HepG2 (cell line): ENCODE data around the gene ITIH2. TPM values are rescaled to one million over a fixed set of nuclear protein-coding genes. Genes with fewer than 3 reads are reported as not detected.

Experiments
- ADNP ChIP-seq: sonication (generic); formaldehyde crosslinking; IDR thresholded peaks from 2 replicates; pipeline ENCODE4 v1.4.0; 2020; ENCODE audit warnings: missing genetic modification reagents
- ARNTL ChIP-seq: sonication (generic); formaldehyde crosslinking; IDR thresholded peaks from 2 replicates; pipeline ENCODE4 v1.4.0; 2020; ENCODE audit warnings: mild to moderate bottlenecking, missing genetic modification reagents
- ERF ChIP-seq: IDR thresholded peaks from 2 replicates; pipeline ENCODE4 v1.6.1; 2018; ENCODE audit warnings: missing biosample characterization, missing genetic modification reagents
- FOXP1 ChIP-seq, 2 experiments: fragments of 450-650 bp in 1 of 2; IDR thresholded peaks; 2 replicates each; pipeline ENCODE4 v1.6.1; 2017 to 2018; ENCODE audit warnings: antibody characterized with exemption in 1 of 2
- POGZ ChIP-seq: sonication (generic); formaldehyde crosslinking; IDR thresholded peaks from 2 replicates; pipeline ENCODE4 v1.4.0; 2020; ENCODE audit warnings: mild to moderate bottlenecking, missing genetic modification reagents
- RFX5 ChIP-seq: IDR thresholded peaks from 2 replicates; pipeline ENCODE4 v1.6.1; 2011; ENCODE audit warnings: low read depth, low read length, improper control_type of control experiment
- SNAI1 ChIP-seq: sonication (generic); formaldehyde crosslinking; IDR thresholded peaks from 2 replicates; pipeline ENCODE4 v1.5.0; 2020; ENCODE audit warnings: mild to moderate bottlenecking, missing genetic modification reagents, borderline replicate concordance
- TBX2 ChIP-seq: sonication (generic); formaldehyde crosslinking; IDR thresholded peaks from 2 replicates; pipeline ENCODE4 v1.5.0; 2020; ENCODE audit warnings: missing genetic modification reagents, mild to moderate bottlenecking, borderline replicate concordance
- ZBTB21 ChIP-seq: sonication (generic); formaldehyde crosslinking; IDR thresholded peaks from 2 replicates; pipeline ENCODE4 v1.4.0; 2020; ENCODE audit warnings: missing genetic modification reagents
- ZNF3 ChIP-seq: IDR thresholded peaks from 2 replicates; pipeline ENCODE4 v1.7.0; 2017; ENCODE audit warnings: inconsistent platforms
- polyA plus RNA-seq, 8 experiments: library from polyadenylated mRNA; depleted of rRNA in 3 of 8; stranded (reverse) in 7 of 8; unstranded in 1 of 8; fragments of >200 nt; fragmentation: Illumina TruSeq in 4 of 8; extraction: Trizol in 4 of 8; gene quantifications; 2 replicates each; pipeline versions ENCODE4 v1.2.1 to v1.2.3, GENCODE V29; 2011 to 2016; ENCODE audit warnings: low read depth in 4 of 8, missing spikeins in 1 of 8, mixed read lengths in 1 of 8; ENCODE audit not compliant: insufficient read depth in 1 of 8
- total RNA-seq, 5 experiments: library from RNA; depleted of rRNA; stranded (reverse); fragments of >200 nt; fragmentation: Illumina TruSeq; extraction: Trizol; gene quantifications; 2 replicates each; pipeline ENCODE4 v1.2.3, GENCODE V29; 2016; ENCODE audit warnings: low read depth in 1 of 5
- TF ChIP-seq, protein P1 (sequence below): sonication (generic); formaldehyde crosslinking; IDR thresholded peaks from 2 replicates; pipeline ENCODE4 v1.4.0; 2020; ENCODE audit warnings: missing genetic modification reagents, mild to moderate bottlenecking, borderline replicate concordance
- TF ChIP-seq, protein P2 (sequence below): sonication (generic); formaldehyde crosslinking; IDR thresholded peaks from 2 replicates; pipeline ENCODE4 v1.4.0; 2020; ENCODE audit warnings: missing genetic modification reagents
- TF ChIP-seq, protein P3 (sequence below): sonication (generic); formaldehyde crosslinking; IDR thresholded peaks from 2 replicates; pipeline ENCODE4 v1.4.0; 2020; ENCODE audit warnings: missing genetic modification reagents
- TF ChIP-seq, protein P4 (sequence below): sonication (generic); formaldehyde crosslinking; IDR thresholded peaks from 2 replicates; pipeline ENCODE4 v1.8.0; 2022; ENCODE audit warnings: mild to moderate bottlenecking, missing genetic modification reagents; ENCODE audit not compliant: insufficient replicate concordance
- TF ChIP-seq, protein P5 (sequence below): sonication (generic); formaldehyde crosslinking; IDR thresholded peaks from 2 replicates; pipeline ENCODE4 v1.4.0; 2020; ENCODE audit warnings: mild to moderate bottlenecking, low read depth, missing genetic modification reagents
- TF ChIP-seq, protein P6 (sequence below): sonication (generic); formaldehyde crosslinking; IDR thresholded peaks from 2 replicates; pipeline ENCODE4 v1.5.1; 2020; ENCODE audit warnings: mild to moderate bottlenecking, missing genetic modification reagents

Gene ITIH2
- total and polyA plus RNA-seq, 2 of the 13 experiments (the other 11 are each of a cell fraction or from before 2014, with no cell fraction given), result 1,197 to 1,427 TPM

GRCh38 chr10:7686351-7687171 is 16.6 kb upstream of the ITIH2 start (continued):
- TF ChIP-seq, protein P1, sequence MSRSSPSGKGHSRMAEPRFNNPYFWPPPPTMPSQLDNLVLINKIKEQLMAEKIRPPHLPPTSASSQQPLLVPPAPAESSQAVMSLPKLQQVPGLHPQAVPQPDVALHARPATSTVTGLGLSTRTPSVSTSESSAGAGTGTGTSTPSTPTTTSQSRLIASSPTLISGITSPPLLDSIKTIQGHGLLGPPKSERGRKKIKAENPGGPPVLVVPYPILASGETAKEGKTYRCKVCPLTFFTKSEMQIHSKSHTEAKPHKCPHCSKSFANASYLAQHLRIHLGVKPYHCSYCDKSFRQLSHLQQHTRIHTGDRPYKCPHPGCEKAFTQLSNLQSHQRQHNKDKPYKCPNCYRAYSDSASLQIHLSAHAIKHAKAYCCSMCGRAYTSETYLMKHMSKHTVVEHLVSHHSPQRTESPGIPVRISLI (CRISPR knock-in tag), result peak; percentile 70; the same call in 1 of the 2 replicates
- TF ChIP-seq, protein P2, sequence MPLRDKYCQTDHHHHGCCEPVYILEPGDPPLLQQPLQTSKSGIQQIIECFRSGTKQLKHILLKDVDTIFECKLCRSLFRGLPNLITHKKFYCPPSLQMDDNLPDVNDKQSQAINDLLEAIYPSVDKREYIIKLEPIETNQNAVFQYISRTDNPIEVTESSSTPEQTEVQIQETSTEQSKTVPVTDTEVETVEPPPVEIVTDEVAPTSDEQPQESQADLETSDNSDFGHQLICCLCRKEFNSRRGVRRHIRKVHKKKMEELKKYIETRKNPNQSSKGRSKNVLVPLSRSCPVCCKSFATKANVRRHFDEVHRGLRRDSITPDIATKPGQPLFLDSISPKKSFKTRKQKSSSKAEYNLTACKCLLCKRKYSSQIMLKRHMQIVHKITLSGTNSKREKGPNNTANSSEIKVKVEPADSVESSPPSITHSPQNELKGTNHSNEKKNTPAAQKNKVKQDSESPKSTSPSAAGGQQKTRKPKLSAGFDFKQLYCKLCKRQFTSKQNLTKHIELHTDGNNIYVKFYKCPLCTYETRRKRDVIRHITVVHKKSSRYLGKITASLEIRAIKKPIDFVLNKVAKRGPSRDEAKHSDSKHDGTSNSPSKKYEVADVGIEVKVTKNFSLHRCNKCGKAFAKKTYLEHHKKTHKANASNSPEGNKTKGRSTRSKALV, result no peak
- TF ChIP-seq ZNF3 (CRISPR knock-in tag) (peak; percentile 57), POGZ (CRISPR knock-in tag) (peak; percentile 64), SNAI1 (CRISPR knock-in tag) (0 out of 2 replicates have a peak, but pooled peaks have one; percentile 41), ARNTL (CRISPR knock-in tag) (peak; percentile 67; the same call in 1 of the 2 replicates), ZBTB21 (CRISPR knock-in tag) (peak; percentile 81), ERF (CRISPR knock-in tag) (peak; percentile 71; the same call in 1 of the 2 replicates), ADNP (CRISPR knock-in tag) (peak; percentile 78; the same call in 1 of the 2 replicates), FOXP1 (IDR thresholded peaks at IDR 0.05) (peak; percentile 66; the same call in 1 of the 2 replicates), FOXP1 (CRISPR knock-in tag; IDR thresholded peaks at IDR 0.05) (peak; percentile 91), RFX5 (0 out of 2 replicates have a peak, but pooled peaks have one; percentile 19), TBX2 (CRISPR knock-in tag) (peak; percentile 100)
- TF ChIP-seq, protein P3, sequence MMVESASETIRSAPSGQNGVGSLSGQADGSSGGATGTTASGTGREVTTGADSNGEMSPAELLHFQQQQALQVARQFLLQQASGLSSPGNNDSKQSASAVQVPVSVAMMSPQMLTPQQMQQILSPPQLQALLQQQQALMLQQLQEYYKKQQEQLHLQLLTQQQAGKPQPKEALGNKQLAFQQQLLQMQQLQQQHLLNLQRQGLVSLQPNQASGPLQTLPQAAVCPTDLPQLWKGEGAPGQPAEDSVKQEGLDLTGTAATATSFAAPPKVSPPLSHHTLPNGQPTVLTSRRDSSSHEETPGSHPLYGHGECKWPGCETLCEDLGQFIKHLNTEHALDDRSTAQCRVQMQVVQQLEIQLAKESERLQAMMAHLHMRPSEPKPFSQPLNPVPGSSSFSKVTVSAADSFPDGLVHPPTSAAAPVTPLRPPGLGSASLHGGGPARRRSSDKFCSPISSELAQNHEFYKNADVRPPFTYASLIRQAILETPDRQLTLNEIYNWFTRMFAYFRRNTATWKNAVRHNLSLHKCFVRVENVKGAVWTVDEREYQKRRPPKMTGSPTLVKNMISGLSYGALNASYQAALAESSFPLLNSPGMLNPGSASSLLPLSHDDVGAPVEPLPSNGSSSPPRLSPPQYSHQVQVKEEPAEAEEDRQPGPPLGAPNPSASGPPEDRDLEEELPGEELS (CRISPR knock-in tag), result peak; percentile 97
- TF ChIP-seq, protein P4, sequence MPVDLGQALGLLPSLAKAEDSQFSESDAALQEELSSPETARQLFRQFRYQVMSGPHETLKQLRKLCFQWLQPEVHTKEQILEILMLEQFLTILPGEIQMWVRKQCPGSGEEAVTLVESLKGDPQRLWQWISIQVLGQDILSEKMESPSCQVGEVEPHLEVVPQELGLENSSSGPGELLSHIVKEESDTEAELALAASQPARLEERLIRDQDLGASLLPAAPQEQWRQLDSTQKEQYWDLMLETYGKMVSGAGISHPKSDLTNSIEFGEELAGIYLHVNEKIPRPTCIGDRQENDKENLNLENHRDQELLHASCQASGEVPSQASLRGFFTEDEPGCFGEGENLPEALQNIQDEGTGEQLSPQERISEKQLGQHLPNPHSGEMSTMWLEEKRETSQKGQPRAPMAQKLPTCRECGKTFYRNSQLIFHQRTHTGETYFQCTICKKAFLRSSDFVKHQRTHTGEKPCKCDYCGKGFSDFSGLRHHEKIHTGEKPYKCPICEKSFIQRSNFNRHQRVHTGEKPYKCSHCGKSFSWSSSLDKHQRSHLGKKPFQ (CRISPR knock-in tag), result no peak
- TF ChIP-seq, protein P5, sequence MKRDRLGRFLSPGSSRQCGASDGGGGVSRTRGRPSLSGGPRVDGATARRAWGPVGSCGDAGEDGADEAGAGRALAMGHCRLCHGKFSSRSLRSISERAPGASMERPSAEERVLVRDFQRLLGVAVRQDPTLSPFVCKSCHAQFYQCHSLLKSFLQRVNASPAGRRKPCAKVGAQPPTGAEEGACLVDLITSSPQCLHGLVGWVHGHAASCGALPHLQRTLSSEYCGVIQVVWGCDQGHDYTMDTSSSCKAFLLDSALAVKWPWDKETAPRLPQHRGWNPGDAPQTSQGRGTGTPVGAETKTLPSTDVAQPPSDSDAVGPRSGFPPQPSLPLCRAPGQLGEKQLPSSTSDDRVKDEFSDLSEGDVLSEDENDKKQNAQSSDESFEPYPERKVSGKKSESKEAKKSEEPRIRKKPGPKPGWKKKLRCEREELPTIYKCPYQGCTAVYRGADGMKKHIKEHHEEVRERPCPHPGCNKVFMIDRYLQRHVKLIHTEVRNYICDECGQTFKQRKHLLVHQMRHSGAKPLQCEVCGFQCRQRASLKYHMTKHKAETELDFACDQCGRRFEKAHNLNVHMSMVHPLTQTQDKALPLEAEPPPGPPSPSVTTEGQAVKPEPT, result no peak
- TF ChIP-seq, protein P6, sequence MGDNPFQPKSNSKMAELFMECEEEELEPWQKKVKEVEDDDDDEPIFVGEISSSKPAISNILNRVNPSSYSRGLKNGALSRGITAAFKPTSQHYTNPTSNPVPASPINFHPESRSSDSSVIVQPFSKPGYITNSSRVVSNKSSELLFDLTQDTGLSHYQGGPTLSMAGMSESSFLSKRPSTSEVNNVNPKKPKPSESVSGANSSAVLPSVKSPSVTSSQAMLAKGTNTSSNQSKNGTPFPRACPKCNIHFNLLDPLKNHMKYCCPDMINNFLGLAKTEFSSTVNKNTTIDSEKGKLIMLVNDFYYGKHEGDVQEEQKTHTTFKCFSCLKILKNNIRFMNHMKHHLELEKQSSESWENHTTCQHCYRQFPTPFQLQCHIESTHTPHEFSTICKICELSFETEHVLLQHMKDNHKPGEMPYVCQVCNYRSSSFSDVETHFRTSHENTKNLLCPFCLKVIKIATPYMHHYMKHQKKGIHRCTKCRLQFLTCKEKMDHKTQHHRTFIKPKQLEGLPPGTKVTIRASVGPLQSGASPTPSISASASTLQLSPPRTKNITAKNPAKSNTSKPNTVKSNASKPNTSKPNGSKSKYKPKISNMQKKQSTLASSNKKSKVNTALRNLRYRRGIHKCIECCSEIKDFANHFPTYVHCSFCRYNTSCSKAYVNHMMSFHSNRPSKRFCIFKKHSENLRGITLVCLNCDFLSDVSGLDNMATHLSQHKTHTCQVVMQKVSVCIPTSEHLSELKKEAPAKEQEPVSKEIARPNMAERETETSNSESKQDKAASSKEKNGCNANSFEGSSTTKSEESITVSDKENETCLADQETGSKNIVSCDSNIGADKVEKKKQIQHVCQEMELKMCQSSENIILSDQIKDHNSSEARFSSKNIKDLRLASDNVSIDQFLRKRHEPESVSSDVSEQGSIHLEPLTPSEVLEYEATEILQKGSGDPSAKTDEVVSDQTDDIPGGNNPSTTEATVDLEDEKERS (CRISPR knock-in tag), result peak; percentile 47; the same call in 1 of the 2 replicates
